Ishikawa (cell line): Measurements from ENCODE around the gene SPINK14.

Source experiments
- CEBPB ChIP-seq: IDR thresholded peaks from 2 replicates; pipeline ENCODE4 v1.6.1; 2012
- CREB1 ChIP-seq: IDR thresholded peaks from 2 replicates; pipeline ENCODE4 v1.6.1; 2012; ENCODE audit warnings: low read depth
- EGR1 ChIP-seq: IDR thresholded peaks from 2 replicates; pipeline ENCODE4 v1.6.1; 2012
- EP300 ChIP-seq: IDR thresholded peaks from 2 replicates; pipeline ENCODE4 v1.6.1; 2012; ENCODE audit warnings: borderline replicate concordance
- FOXM1 ChIP-seq: IDR thresholded peaks from 2 replicates; pipeline ENCODE4 v1.6.1; 2012; ENCODE audit warnings: low read depth, borderline replicate concordance
- NFIC ChIP-seq: IDR thresholded peaks from 2 replicates; pipeline ENCODE4 v1.6.1; 2012
- RAD21 ChIP-seq: IDR thresholded peaks from 2 replicates; pipeline ENCODE4 v1.6.1; 2012; ENCODE audit warnings: low read depth
- TAF1 ChIP-seq: IDR thresholded peaks from 2 replicates; pipeline ENCODE4 v1.6.1; 2012; ENCODE audit warnings: low read depth, mild to moderate bottlenecking
- TCF12 ChIP-seq: IDR thresholded peaks from 2 replicates; pipeline ENCODE4 v1.6.1; 2012; ENCODE audit warnings: low read depth
- TEAD4 ChIP-seq: IDR thresholded peaks from 2 replicates; pipeline ENCODE4 v1.6.1; 2012
- USF1 ChIP-seq: IDR thresholded peaks from 2 replicates; pipeline ENCODE4 v1.6.1; 2012
- YY1 ChIP-seq: IDR thresholded peaks from 2 replicates; pipeline ENCODE4 v1.6.1; 2012; ENCODE audit warnings: low read depth
- ZBTB7A ChIP-seq: IDR thresholded peaks from 2 replicates; pipeline ENCODE4 v1.6.1; 2012; ENCODE audit warnings: low read depth
- TF ChIP-seq, protein P1 (sequence below): IDR thresholded peaks from 2 replicates; pipeline ENCODE4 v1.6.1; 2012; ENCODE audit warnings: low read depth, mild to moderate bottlenecking
- TF ChIP-seq, protein P2 (sequence below): IDR thresholded peaks from 2 replicates; pipeline ENCODE4 v1.6.1; 2012

The SPINK14 gene

DNA sequence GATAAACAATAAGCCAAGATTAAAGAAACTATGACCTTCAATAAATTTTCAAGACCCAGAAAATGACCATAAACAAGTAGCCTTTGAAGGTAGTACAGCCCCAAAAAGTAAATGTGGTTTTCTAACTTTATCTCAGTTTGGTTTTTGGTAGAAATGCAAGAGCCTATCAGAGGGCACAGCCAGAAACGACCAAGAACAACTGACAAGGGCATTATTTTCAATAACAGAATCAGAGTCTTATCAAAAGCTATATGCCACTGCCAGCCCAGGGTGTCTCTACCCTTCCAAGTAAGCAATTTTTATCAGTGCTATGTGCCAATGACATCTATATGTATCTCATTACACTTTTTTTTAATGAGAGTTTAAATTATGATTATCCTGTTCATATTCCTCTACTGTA is 22.7 kb downstream of the SPINK14 start:
- TF ChIP-seq RAD21, result no peak
- TF ChIP-seq, protein P1, sequence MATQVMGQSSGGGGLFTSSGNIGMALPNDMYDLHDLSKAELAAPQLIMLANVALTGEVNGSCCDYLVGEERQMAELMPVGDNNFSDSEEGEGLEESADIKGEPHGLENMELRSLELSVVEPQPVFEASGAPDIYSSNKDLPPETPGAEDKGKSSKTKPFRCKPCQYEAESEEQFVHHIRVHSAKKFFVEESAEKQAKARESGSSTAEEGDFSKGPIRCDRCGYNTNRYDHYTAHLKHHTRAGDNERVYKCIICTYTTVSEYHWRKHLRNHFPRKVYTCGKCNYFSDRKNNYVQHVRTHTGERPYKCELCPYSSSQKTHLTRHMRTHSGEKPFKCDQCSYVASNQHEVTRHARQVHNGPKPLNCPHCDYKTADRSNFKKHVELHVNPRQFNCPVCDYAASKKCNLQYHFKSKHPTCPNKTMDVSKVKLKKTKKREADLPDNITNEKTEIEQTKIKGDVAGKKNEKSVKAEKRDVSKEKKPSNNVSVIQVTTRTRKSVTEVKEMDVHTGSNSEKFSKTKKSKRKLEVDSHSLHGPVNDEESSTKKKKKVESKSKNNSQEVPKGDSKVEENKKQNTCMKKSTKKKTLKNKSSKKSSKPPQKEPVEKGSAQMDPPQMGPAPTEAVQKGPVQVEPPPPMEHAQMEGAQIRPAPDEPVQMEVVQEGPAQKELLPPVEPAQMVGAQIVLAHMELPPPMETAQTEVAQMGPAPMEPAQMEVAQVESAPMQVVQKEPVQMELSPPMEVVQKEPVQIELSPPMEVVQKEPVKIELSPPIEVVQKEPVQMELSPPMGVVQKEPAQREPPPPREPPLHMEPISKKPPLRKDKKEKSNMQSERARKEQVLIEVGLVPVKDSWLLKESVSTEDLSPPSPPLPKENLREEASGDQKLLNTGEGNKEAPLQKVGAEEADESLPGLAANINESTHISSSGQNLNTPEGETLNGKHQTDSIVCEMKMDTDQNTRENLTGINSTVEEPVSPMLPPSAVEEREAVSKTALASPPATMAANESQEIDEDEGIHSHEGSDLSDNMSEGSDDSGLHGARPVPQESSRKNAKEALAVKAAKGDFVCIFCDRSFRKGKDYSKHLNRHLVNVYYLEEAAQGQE, result no peak
- TF ChIP-seq NFIC, result no peak
- TF ChIP-seq EGR1, result no peak
- TF ChIP-seq USF1, result no peak
- no peak for TF ChIP-seq CREB1
- TF ChIP-seq, protein P2, sequence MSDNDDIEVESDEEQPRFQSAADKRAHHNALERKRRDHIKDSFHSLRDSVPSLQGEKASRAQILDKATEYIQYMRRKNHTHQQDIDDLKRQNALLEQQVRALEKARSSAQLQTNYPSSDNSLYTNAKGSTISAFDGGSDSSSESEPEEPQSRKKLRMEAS, result no peak
- no peak for TF ChIP-seq FOXM1
- no peak for TF ChIP-seq TAF1
- TF ChIP-seq TCF12, result no peak
- TF ChIP-seq TEAD4, result no peak
- TF ChIP-seq CEBPB, result no peak
- no peak for TF ChIP-seq EP300
- no peak for TF ChIP-seq YY1
- no peak for TF ChIP-seq ZBTB7A

DNA sequence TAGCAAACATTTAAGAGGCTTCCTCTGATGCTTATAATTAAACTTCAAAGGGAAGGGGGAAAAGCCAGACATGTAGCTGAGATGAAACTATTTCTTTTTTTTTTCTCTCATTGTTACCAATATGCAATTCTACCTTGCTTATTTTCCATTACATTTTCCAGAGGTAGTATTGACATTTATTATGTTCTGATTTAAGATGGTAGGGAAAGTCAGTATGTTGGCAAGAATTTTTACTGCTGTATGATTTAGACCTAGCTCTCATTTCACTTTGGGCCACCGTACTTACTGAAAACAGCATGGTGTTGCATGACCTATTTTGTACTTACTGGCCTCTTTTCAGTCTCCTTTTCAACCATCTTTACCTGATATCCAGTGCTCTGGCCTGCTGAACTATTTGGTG is 24.9 kb downstream of the SPINK14 start:
- TF ChIP-seq RAD21, result no peak
- no peak for TF ChIP-seq ZBTB7A
- TF ChIP-seq CEBPB, result no peak
- no peak for TF ChIP-seq CREB1
- TF ChIP-seq, protein P2, result no peak

GRCh38 chr5:148201151-148201550 is 32.8 kb downstream of the SPINK14 start:
- TF ChIP-seq EP300 (no peak), EGR1 (no peak), FOXM1 (no peak), USF1 (no peak), CEBPB (no peak), YY1 (no peak), CREB1 (no peak), NFIC (no peak), RAD21 (no peak), TCF12 (no peak), ZBTB7A (no peak)
- TF ChIP-seq, protein P1, result no peak
- TF ChIP-seq, protein P2, result no peak

- TF ChIP-seq TEAD4 (no peak), EGR1 (no peak), RAD21 (no peak), EP300 (no peak), CEBPB (no peak), TCF12 (no peak), NFIC (no peak), FOXM1 (no peak), USF1 (no peak), ZBTB7A (no peak), CREB1 (no peak), YY1 (no peak), TAF1 (no peak)
- TF ChIP-seq, protein P2, result no peak
- TF ChIP-seq, protein P1, result no peak
Observed at GRCh38 chr5:148202531-148203203, 34.3 kb downstream of the SPINK14 start, which contains the start of gene SPINK6. TSS of gene SPINK6 (plus strand) at chr5:148203042. CDS start at chr5:148203097, 55 bp downstream.
